Measurements from ENCODE around the gene ZNF622.

GRCh38 chr5:16480144-16480543, 14.5 kb upstream of the ZNF622 start:
- TF ChIP-seq POLR2A (IDR thresholded peaks at IDR 0.05; ENCODE audit: borderline replicate concordance, extremely low read depth, insufficient read depth, insufficient read length) (no peak), CTCF (IDR thresholded peaks at IDR 0.05 in 2 of 3, conservative IDR thresholded peaks at IDR 0.05 in 1 of 3; ENCODE audit: borderline replicate concordance in 1 of 3, insufficient read depth in 1 of 3, low read depth in 2 of 3, low read length in 2 of 3) (no peak), MAX (IDR thresholded peaks at IDR 0.05) (no peak), CBX3 (IDR thresholded peaks at IDR 0.05; ENCODE audit: low read depth) (no peak), SIN3A (IDR thresholded peaks at IDR 0.05; ENCODE audit: low read depth) (no peak), SRF (IDR thresholded peaks at IDR 0.05; ENCODE audit: low read depth) (no peak), POLR2AphosphoS5 (IDR thresholded peaks at IDR 0.05; ENCODE audit: low read depth, low read length) (no peak), JUND (IDR thresholded peaks at IDR 0.05) (no peak), CEBPB (IDR thresholded peaks at IDR 0.05; ENCODE audit: low read depth) (no peak), EZH2 (IDR thresholded peaks at IDR 0.05) (no peak), EZH2phosphoT487 (IDR thresholded peaks at IDR 0.05; ENCODE audit: borderline replicate concordance) (no peak)
